GM19193 (cell line): ENCODE results near the gene NIN.

Experiments used
- POLR2A ChIP-seq: IDR thresholded peaks from 4 replicates; pipeline ENCODE4 v1.6.1; 2011; ENCODE audit not compliant: insufficient read depth, insufficient read length; ENCODE audit errors: extremely low read depth

The NIN gene

GRCh38 chr14:50697659-50698290, 133.2 kb downstream of the NIN start:
- no peak for TF ChIP-seq POLR2A

- TF ChIP-seq POLR2A: no peak
Observed at GRCh38 chr14:50688875-50689274, 142.1 kb downstream of the NIN start.

- TF ChIP-seq POLR2A: no peak
Observed at GRCh38 chr14:50679674-50680073, 151.3 kb downstream of the NIN start.

- no peak for TF ChIP-seq POLR2A
Observed at GRCh38 chr14:50678163-50678562, 152.8 kb downstream of the NIN start.

- TF ChIP-seq POLR2A: no peak
Observed at GRCh38 chr14:50677527-50678063, 153.4 kb downstream of the NIN start.

- TF ChIP-seq POLR2A: no peak
Observed at GRCh38 chr14:50676814-50677516, 154.0 kb downstream of the NIN start.

GRCh38 chr14:50675597-50675996, 155.4 kb downstream of the NIN start:
- TF ChIP-seq POLR2A: no peak

DNA sequence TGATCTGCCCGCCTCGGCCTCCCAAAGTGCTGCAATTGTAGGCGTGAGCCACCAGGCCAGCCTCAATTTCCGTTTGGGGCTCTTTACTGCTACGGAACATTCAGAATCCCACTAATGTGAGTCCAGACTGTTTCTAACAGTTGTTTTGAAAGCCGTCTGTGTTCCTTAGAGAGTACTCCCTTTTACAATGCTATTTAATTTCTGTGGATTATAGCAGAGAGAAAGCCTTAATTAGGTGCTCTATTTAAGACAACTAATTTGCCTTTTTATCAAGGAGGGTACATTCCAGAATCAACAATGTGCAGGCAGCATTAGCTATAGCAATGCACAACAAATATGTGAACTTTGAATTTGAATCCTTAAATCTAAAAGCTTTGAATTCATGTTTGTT, 160.1 kb downstream of the NIN start:
- TF ChIP-seq POLR2A: no peak

DNA sequence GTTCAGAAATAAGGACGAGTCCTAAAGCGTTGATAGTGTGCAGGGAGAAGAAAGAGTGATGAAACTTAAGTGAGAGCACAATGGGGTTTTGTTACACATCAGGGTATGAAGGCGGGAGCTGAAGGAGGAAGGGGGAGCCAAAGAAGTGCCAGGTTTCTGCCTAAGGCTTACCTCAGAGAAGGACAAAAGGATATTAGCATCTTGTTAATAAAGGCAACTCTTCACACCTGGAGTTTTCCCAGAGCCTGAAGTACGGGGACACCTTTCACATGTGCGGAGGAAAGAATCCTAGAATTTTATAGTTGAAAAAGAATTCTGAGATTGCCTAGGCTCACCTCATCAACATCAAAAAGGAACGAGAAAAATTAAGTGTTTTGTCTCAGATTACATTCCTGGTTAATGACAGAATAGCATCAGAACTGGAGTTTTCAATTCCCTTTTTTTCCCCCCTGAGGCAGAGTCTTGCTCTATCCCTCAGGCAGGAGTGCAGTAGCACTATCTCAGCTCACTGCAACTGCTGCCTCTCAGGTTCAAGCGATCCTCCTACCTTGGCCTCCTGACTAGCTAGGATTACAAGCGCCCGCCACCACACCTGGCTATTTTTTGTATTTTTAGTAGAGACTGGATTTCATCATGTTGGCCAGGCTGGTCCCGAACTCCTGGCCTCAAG, 160.6 kb downstream of the NIN start:
- TF ChIP-seq POLR2A: no peak
